Neuronal stem cell (in vitro differentiated cells): Measurements from ENCODE around the gene DACH2.

Experiments
- DNase-seq: peaks from one replicate; pipeline ENCODE4 v3.0.0-alpha.2; 2013; ENCODE audit warnings: low spot score
- H2AFZ ChIP-seq: one replicate; pipeline ENCODE4 v1.6.1; 2013; ENCODE audit warnings: mild to moderate bottlenecking, low read length, inconsistent platforms
- H2AK5ac ChIP-seq: 2 replicates; pipeline ENCODE4 v1.6.1; 2013; ENCODE audit warnings: low read depth, mild to moderate bottlenecking, inconsistent platforms, low read length, moderate library complexity, mixed read lengths
- H2BK120ac ChIP-seq: 2 replicates; pipeline ENCODE4 v1.6.1; 2013; ENCODE audit warnings: low read depth, mild to moderate bottlenecking, inconsistent platforms, low read length, moderate library complexity, mixed read lengths
- H2BK12ac ChIP-seq: one replicate; pipeline ENCODE4 v1.6.1; 2013; ENCODE audit warnings: low read length, inconsistent platforms
- H2BK15ac ChIP-seq: 2 replicates; pipeline ENCODE4 v1.6.1; 2013; ENCODE audit warnings: mild to moderate bottlenecking, low read length, inconsistent platforms, mixed read lengths
- H2BK5ac ChIP-seq: one replicate; pipeline ENCODE4 v1.6.1; 2013; ENCODE audit warnings: inconsistent platforms, mild to moderate bottlenecking, low read length, moderate library complexity
- H3K14ac ChIP-seq: one replicate; pipeline ENCODE4 v1.6.1; 2013; ENCODE audit warnings: low read length, inconsistent platforms
- H3K18ac ChIP-seq: 2 replicates; pipeline ENCODE4 v1.6.1; 2013; ENCODE audit warnings: low read length, inconsistent platforms
- H3K23ac ChIP-seq: 2 replicates; pipeline ENCODE4 v1.6.1; 2013; ENCODE audit warnings: low read depth, mild to moderate bottlenecking, mixed read lengths, low read length, inconsistent platforms; ENCODE audit not compliant: poor library complexity
- H3K27ac ChIP-seq: replicated peaks from 3 replicates; pipeline ENCODE4 v1.5.1; 2013; ENCODE audit warnings: low read length, inconsistent platforms
- H3K27me3 ChIP-seq, 3 experiments: 2 replicates each; pipeline ENCODE4 v1.6.1; 2013; ENCODE audit warnings: low read length in 3 of 3, mild to moderate bottlenecking in 2 of 3, inconsistent platforms in 1 of 3, low read depth in 1 of 3, mixed read lengths in 1 of 3, moderate library complexity in 1 of 3; ENCODE audit not compliant: control insufficient read depth in 3 of 3, insufficient read depth in 3 of 3
- H3K36me3 ChIP-seq, 2 donors: replicated peaks in 1 of 2; 2 replicates each; pipeline ENCODE4 v1.6.1; 2013; ENCODE audit warnings: low read length in 2 of 2; ENCODE audit not compliant: control insufficient read depth in 2 of 2, insufficient read depth in 2 of 2
- H3K4ac ChIP-seq: 2 replicates; pipeline ENCODE4 v1.6.1; 2013; ENCODE audit warnings: inconsistent platforms, mild to moderate bottlenecking, low read length, moderate library complexity
- H3K4me1 ChIP-seq, 2 donors: 1 replicate in 1 of 2; 2 replicates in 1 of 2; pipeline ENCODE4 v1.6.1; 2013; ENCODE audit warnings: low read length in 2 of 2, low read depth in 1 of 2; ENCODE audit not compliant: control insufficient read depth in 2 of 2, insufficient read depth in 1 of 2
- H3K4me2 ChIP-seq: one replicate; pipeline ENCODE4 v1.6.1; 2013; ENCODE audit warnings: mild to moderate bottlenecking, low read length, inconsistent platforms; ENCODE audit not compliant: insufficient read depth, poor library complexity, severe bottlenecking
- H3K4me3 ChIP-seq, 2 donors: 2 replicates each; pipeline ENCODE4 v1.5.1; 2013; ENCODE audit warnings: low read length in 2 of 2, mild to moderate bottlenecking in 2 of 2, inconsistent platforms in 1 of 2, moderate library complexity in 1 of 2
- H3K79me1 ChIP-seq: one replicate; pipeline ENCODE4 v1.6.1; 2013; ENCODE audit warnings: low read depth, mild to moderate bottlenecking, inconsistent platforms, low read length, moderate library complexity
- H3K9ac ChIP-seq: one replicate; pipeline ENCODE4 v1.6.1; 2013; ENCODE audit warnings: mild to moderate bottlenecking, low read depth, low read length, inconsistent platforms; ENCODE audit not compliant: poor library complexity
- H3K9me3 ChIP-seq, 2 donors: replicated peaks in 1 of 2; 2 replicates each; pipeline versions ENCODE3 to v1.6.1; 2013; ENCODE audit warnings: low read length in 2 of 2, mild to moderate bottlenecking in 2 of 2, inconsistent platforms in 1 of 2, low read depth in 1 of 2, mixed read lengths in 1 of 2, moderate library complexity in 1 of 2; ENCODE audit not compliant: control insufficient read depth in 2 of 2, insufficient read depth in 1 of 2
- H4K8ac ChIP-seq: one replicate; pipeline ENCODE4 v1.6.1; 2013; ENCODE audit warnings: low read depth, mild to moderate bottlenecking, inconsistent platforms, low read length, moderate library complexity
- H4K91ac ChIP-seq: one replicate; pipeline ENCODE4 v1.6.1; 2013; ENCODE audit warnings: low read length, low read depth, mild to moderate bottlenecking, inconsistent platforms; ENCODE audit not compliant: poor library complexity
- WGBS, 2 donors: extraction: QIAGEN DNeasy Blood & Tissue Kit; methylation state at CpG; one replicate each; pipeline ENCODE4 v1.1.7; 2013; ENCODE audit warnings: missing lambda C conversion rate in 2 of 2, mixed read lengths in 1 of 2; ENCODE audit not compliant: insufficient read length in 2 of 2, insufficient replicate concordance in 1 of 2; ENCODE audit errors: extremely low coverage in 2 of 2; 5-methylcytosine and 5-hydroxymethylcytosine counted together

Gene DACH2

GRCh38 chrX:86349115-86349514 is 200.9 kb downstream of the DACH2 start:
- no peak overlapping the region for H2AFZ ChIP-seq
- H3K79me1 ChIP-seq = no peaks in the 10 kb centered on the region
- H2AK5ac ChIP-seq = no peak overlapping the region
- no peak overlapping the region for H3K18ac ChIP-seq
- H3K9me3 ChIP-seq = no peaks in the 10 kb centered on the region
- no peak overlapping the region for H3K4ac ChIP-seq
- no peak overlapping the region for H3K27ac ChIP-seq
- H2BK120ac ChIP-seq = no peak overlapping the region
- H2BK15ac ChIP-seq = no peak overlapping the region
- no CpG with 5 or more reads among the region's 11 CpGs for WGBS, 2 donors
- DNase-seq = no peak
- peaks cover 0 to 3% (median 0%) of the 10 kb centered on the region in 3 experiments for H3K27me3 ChIP-seq
- H2BK5ac ChIP-seq = no peak overlapping the region
- no peaks in the 10 kb centered on the region for H3K36me3 ChIP-seq
- no peaks in the 10 kb centered on the region for H3K4me1 ChIP-seq
- no peak overlapping the region for H4K8ac ChIP-seq
- H4K91ac ChIP-seq = no peak overlapping the region
- H3K14ac ChIP-seq = no peak overlapping the region
- no peak overlapping the region for H2BK12ac ChIP-seq
- H3K4me2 ChIP-seq = no peak overlapping the region
- no peak overlapping the region for H3K9ac ChIP-seq
- no peak overlapping the region for H3K23ac ChIP-seq
- no peak overlapping the region for H3K4me3 ChIP-seq

- H3K4me2 ChIP-seq = no peak overlapping the region
- H2BK15ac ChIP-seq = no peak overlapping the region
- H2AFZ ChIP-seq = no peak overlapping the region
- no peak overlapping the region for H3K27ac ChIP-seq
- no peak overlapping the region for H3K4me3 ChIP-seq
- H2BK120ac ChIP-seq = no peak overlapping the region
- H3K27me3 ChIP-seq = no peaks in the 10 kb centered on the region
- H3K23ac ChIP-seq = no peak overlapping the region
- H3K18ac ChIP-seq = no peak overlapping the region
- H3K79me1 ChIP-seq = no peaks in the 10 kb centered on the region
- H3K14ac ChIP-seq = no peak overlapping the region
- WGBS, 2 donors = no CpG with 5 or more reads among the region's 3 CpGs
- no peak overlapping the region for H2AK5ac ChIP-seq
- DNase-seq = no peak
- H3K9me3 ChIP-seq = no peaks in the 10 kb centered on the region
- no peak overlapping the region for H2BK12ac ChIP-seq
- H3K4ac ChIP-seq = no peak overlapping the region
- H4K91ac ChIP-seq = no peak overlapping the region
- H3K9ac ChIP-seq = no peak overlapping the region
- no peak overlapping the region for H2BK5ac ChIP-seq
- H3K36me3 ChIP-seq = no peaks in the 10 kb centered on the region
- no peak overlapping the region for H4K8ac ChIP-seq
- no peaks in the 10 kb centered on the region for H3K4me1 ChIP-seq
These were observed 221.8 kb downstream of the DACH2 start for GRCh38 chrX:86369847-86370630.

GRCh38 chrX:86370927-86371326 is 222.7 kb downstream of the DACH2 start:
- WGBS, 2 donors = no CpG with 5 or more reads among the region's 1 CpG
- H3K18ac ChIP-seq = no peak overlapping the region

GRCh38 chrX:86379209-86379608 is 231.0 kb downstream of the DACH2 start:
- Histone ChIP-seq H3K9me3 (no peaks in the 10 kb centered on the region), H2BK5ac (no peak overlapping the region), H3K79me1 (no peaks in the 10 kb centered on the region), H2BK12ac (no peak overlapping the region), H3K4me3 (no peak overlapping the region), H3K27ac (no peak overlapping the region), H3K18ac (no peak overlapping the region), H2AFZ (no peak overlapping the region), H3K27me3 (no peaks in the 10 kb centered on the region), H3K23ac (no peak overlapping the region), H4K8ac (no peak overlapping the region), H3K4ac (no peak overlapping the region), H2AK5ac (no peak overlapping the region), H4K91ac (no peak overlapping the region), H3K4me1 (no peaks in the 10 kb centered on the region), H3K36me3 (no peaks in the 10 kb centered on the region), H3K9ac (no peak overlapping the region), H3K14ac (no peak overlapping the region), H3K4me2 (no peak overlapping the region), H2BK120ac (no peak overlapping the region), H2BK15ac (no peak overlapping the region)
- no peak for DNase-seq

More at GRCh38 chrX:86370927-86371326, 222.7 kb downstream of the DACH2 start:
- Histone ChIP-seq H3K4me1 (no peaks in the 10 kb centered on the region), H3K4ac (no peak overlapping the region), H3K4me2 (no peak overlapping the region), H4K91ac (no peak overlapping the region), H2AFZ (no peak overlapping the region), H2BK120ac (no peak overlapping the region), H2BK15ac (no peak overlapping the region), H3K9ac (no peak overlapping the region), H3K9me3 (no peaks in the 10 kb centered on the region), H3K4me3 (no peak overlapping the region), H3K27me3 (no peaks in the 10 kb centered on the region), H2BK12ac (no peak overlapping the region), H3K36me3 (no peaks in the 10 kb centered on the region), H3K27ac (no peak overlapping the region), H3K79me1 (no peaks in the 10 kb centered on the region), H3K14ac (no peak overlapping the region), H2AK5ac (no peak overlapping the region), H3K23ac (no peak overlapping the region), H2BK5ac (no peak overlapping the region), H4K8ac (no peak overlapping the region)
- DNase-seq = no peak
